Measurements from ENCODE around the gene FAM98A.
A peak's percentile ranks its signal among the peaks of the same experiment; 100 is the strongest.

FAM98A gene

GRCh38 chr2:33595385-33595784 is 3.7 kb downstream of the FAM98A start:
- H3K4me1 Mint-ChIP-seq, result peaks cover 53% of the 10 kb centered on the region
- peak overlapping the region in 2 of 3 experiments; percentile 26 to 53 for H3K4me3 Mint-ChIP-seq
- no peak for TF ChIP-seq CTCF (IDR thresholded peaks at IDR 0.05; ENCODE audit: unreplicated experiment in 3 of 3)
- peaks cover 36% of the 10 kb centered on the region for H3K36me3 Mint-ChIP-seq (ENCODE audit: low read depth)
- H3K9me3 Mint-ChIP-seq, result no peaks in the 10 kb centered on the region
- H3K27ac Mint-ChIP-seq, result no peak overlapping the region
- no peaks in the 10 kb centered on the region for H3K27me3 Mint-ChIP-seq (ENCODE audit: low read depth)

GRCh38 chr2:33589444-33589843 is 9.7 kb downstream of the FAM98A start:
- Mint-ChIP-seq H3K36me3 (ENCODE audit: low read depth) (peaks cover 56% of the 10 kb centered on the region), H3K4me1 (peaks cover 51% of the 10 kb centered on the region), H3K27ac (peak overlapping the region; percentile 3 to 56 (median 32)), H3K9me3 (no peaks in the 10 kb centered on the region), H3K4me3 (no peak overlapping the region), H3K27me3 (ENCODE audit: low read depth) (no peaks in the 10 kb centered on the region)
- TF ChIP-seq CTCF (IDR thresholded peaks at IDR 0.05; ENCODE audit: unreplicated experiment in 3 of 3), result no peak

GRCh38 chr2:33588232-33588631 is 10.9 kb downstream of the FAM98A start:
- H3K27ac Mint-ChIP-seq, result peak overlapping the region in 2 of 3 experiments; percentile 32 to 81
- peaks cover 49% of the 10 kb centered on the region for H3K4me1 Mint-ChIP-seq
- H3K27me3 Mint-ChIP-seq (ENCODE audit: low read depth), result no peaks in the 10 kb centered on the region
- no peak for TF ChIP-seq CTCF (IDR thresholded peaks at IDR 0.05; ENCODE audit: unreplicated experiment in 3 of 3)
- H3K9me3 Mint-ChIP-seq, result no peaks in the 10 kb centered on the region
- H3K4me3 Mint-ChIP-seq, result peak overlapping the region in 1 of 3 experiments; percentile 52
- H3K36me3 Mint-ChIP-seq (ENCODE audit: low read depth), result peaks cover 53% of the 10 kb centered on the region

- no peak for TF ChIP-seq CTCF (IDR thresholded peaks at IDR 0.05; ENCODE audit: unreplicated experiment in 3 of 3)
- no peaks in the 10 kb centered on the region for H3K9me3 Mint-ChIP-seq
- H3K36me3 Mint-ChIP-seq (ENCODE audit: low read depth), result peaks cover 44% of the 10 kb centered on the region
- peaks cover 50% of the 10 kb centered on the region for H3K4me1 Mint-ChIP-seq
- no peak overlapping the region for H3K4me3 Mint-ChIP-seq
- H3K27me3 Mint-ChIP-seq (ENCODE audit: low read depth), result no peaks in the 10 kb centered on the region
- peak overlapping the region in 1 of 3 experiments; percentile 58 for H3K27ac Mint-ChIP-seq
Measured at GRCh38 chr2:33586766-33587165, 12.3 kb downstream of the FAM98A start.

GRCh38 chr2:33583194-33583938 is 15.7 kb downstream of the FAM98A start:
- H3K36me3 Mint-ChIP-seq (ENCODE audit: low read depth), result peaks cover 34% of the 10 kb centered on the region
- TF ChIP-seq CTCF (IDR thresholded peaks at IDR 0.05; ENCODE audit: unreplicated experiment in 3 of 3), result peak; percentile 76 to 94 (median 84)
- H3K27me3 Mint-ChIP-seq (ENCODE audit: low read depth), result no peaks in the 10 kb centered on the region
- H3K9me3 Mint-ChIP-seq, result no peaks in the 10 kb centered on the region
- H3K4me3 Mint-ChIP-seq, result no peak overlapping the region
- peak overlapping the region in 2 of 3 experiments; percentile 20 to 70 for H3K27ac Mint-ChIP-seq
- peaks cover 26% of the 10 kb centered on the region for H3K4me1 Mint-ChIP-seq

- TF ChIP-seq CTCF (IDR thresholded peaks at IDR 0.05; ENCODE audit: unreplicated experiment in 3 of 3), result no peak
- Mint-ChIP-seq H3K27me3 (ENCODE audit: low read depth) (no peaks in the 10 kb centered on the region), H3K4me3 (no peak overlapping the region), H3K27ac (peak overlapping the region; percentile 41 to 47 (median 42)), H3K9me3 (no peaks in the 10 kb centered on the region), H3K36me3 (ENCODE audit: low read depth) (peaks cover 28% of the 10 kb centered on the region), H3K4me1 (peaks cover 26% of the 10 kb centered on the region)
Measured at GRCh38 chr2:33581872-33582271, 17.2 kb downstream of the FAM98A start.
